Transverse colon (tissue), 4 donors: ENCODE results near the gene SMARCD1. TPM values are rescaled to one million over a fixed set of nuclear protein-coding genes. Genes with fewer than 3 reads are reported as not detected.

ENCODE experiments used
- DNase-seq: peaks from one replicate; pipeline ENCODE4 v3.0.0-alpha.2; 2019
- H3K27ac ChIP-seq, 4 donors: fragments of 200-600 bp; sonication (generic); 2 replicates each; pipeline ENCODE4 v1.5.1; 2016 to 2018; ENCODE audit warnings: inconsistent platforms in 4 of 4
- H3K27me3 ChIP-seq: fragments of 200-600 bp; sonication (generic); 2 replicates; pipeline ENCODE4 v1.5.1; 2017; ENCODE audit warnings: inconsistent platforms
- H3K36me3 ChIP-seq, 4 donors: fragments of 200-600 bp; sonication (generic); 2 replicates each; pipeline ENCODE4 v1.5.1; 2017 to 2019; ENCODE audit warnings: inconsistent platforms in 4 of 4
- H3K4me1 ChIP-seq, 4 donors: fragments of 200-600 bp; sonication (generic); 2 replicates each; pipeline ENCODE4 v1.5.1; 2017 to 2020; ENCODE audit warnings: inconsistent platforms in 4 of 4
- H3K4me3 ChIP-seq, 4 donors: fragments of 200-600 bp; sonication (generic); 1 replicate in 1 of 4; 2 replicates in 3 of 4; pipeline versions ENCODE4 v1.5.1 to v1.6.1; 2017 to 2019; ENCODE audit warnings: inconsistent platforms in 4 of 4
- H3K9me3 ChIP-seq, 2 donors: fragments of 200-600 bp; sonication (generic); 2 replicates each; pipeline ENCODE4 v1.5.1; 2017 to 2019; ENCODE audit warnings: inconsistent platforms in 2 of 2
- CTCF ChIP-seq, 5 experiments: fragments of 200-600 bp in 3 of 5; fragments of 450-650 bp in 2 of 5; sonication (generic) in 3 of 5; IDR thresholded peaks; 1 replicate in 2 of 5; 2 replicates in 3 of 5; pipeline ENCODE4 v1.5.1; 2016 to 2017; ENCODE audit warnings: antibody characterized with exemption in 5 of 5, inconsistent platforms in 3 of 5, mild to moderate bottlenecking in 2 of 5, moderate library complexity in 1 of 5
- EP300 ChIP-seq: sonication (generic); formaldehyde crosslinking; IDR thresholded peaks from one replicate; pipeline ENCODE4 v1.6.1; 2017; ENCODE audit warnings: antibody characterized with exemption, low read depth
- POLR2A ChIP-seq: fragments of 450-650 bp; IDR thresholded peaks from one replicate; pipeline ENCODE4 v1.6.1; 2016; ENCODE audit warnings: antibody characterized with exemption, mild to moderate bottlenecking, moderate library complexity
- POLR2AphosphoS5 ChIP-seq, 3 donors: sonication (generic); formaldehyde crosslinking; IDR thresholded peaks; one replicate each; pipeline ENCODE4 v1.6.1; 2016; ENCODE audit warnings: antibody characterized with exemption in 3 of 3
- WGBS, 2 donors: methylation state at CpG; one replicate each; pipeline ENCODE4 v1.1.5; 2018; ENCODE audit warnings: low coverage in 1 of 2; 5-methylcytosine and 5-hydroxymethylcytosine counted together
- in situ Hi-C, 4 donors: fragments of 200-750 bp; cut with MboI; loops; one replicate each; pipeline versions ENCODE4 v1.15.0 to v1.15.1; 2017; ENCODE audit warnings: low sequenced_read_pairs in 3 of 4, low pct_ligation_motif_present in 1 of 4, low pct_unique_long_range_greater_than_20kb in 1 of 4
- intact Hi-C: fragments of 100-400 bp; cut with DNase I; formaldehyde crosslinking; loops from one replicate; pipeline ENCODE4 v1.15.1; 2023; ENCODE audit warnings: low total_unique reads
- total RNA-seq, 4 donors: library from RNA; depleted of rRNA; stranded (reverse); fragments of >200 nt; gene quantifications; one replicate each; pipeline ENCODE4 v1.1.0, GENCODE V29; 2016

The SMARCD1 gene
- total RNA-seq, 4 donors from 2014 or later, result 23.7 to 52.4 (median 40.4) TPM

- WGBS, 2 donors, result 3 to 11% methylated on average over 6 to 8 of the region's 8 CpGs
- H3K4me3 ChIP-seq, result peak overlapping the region; percentile 88 to 98 (median 92)
- H3K9me3 ChIP-seq, result no peaks in the 10 kb centered on the region
- TF ChIP-seq CTCF (IDR thresholded peaks at IDR 0.05) (no peak), EP300 (no peak), POLR2A (no peak), POLR2AphosphoS5 (IDR thresholded peaks at IDR 0.05) (no peak)
- no peaks in the 10 kb centered on the region for H3K27me3 ChIP-seq
- peaks cover 0 to 31% (median 10%) of the 10 kb centered on the region in 4 donors for H3K4me1 ChIP-seq
- in situ Hi-C loops, result loop anchor here in 3 of 4 donors (25.0 kb wide), 2 partner anchors 102 to 227 kb away; no protein-coding TSS in a partner anchor
- no peak for DNase-seq
- intact Hi-C loops, result loop anchor here (10.0 kb wide), 1 partner anchor 1271 kb away; the partner anchor contains the start of gene CACNB3
- H3K36me3 ChIP-seq, result peaks cover 0 to 18% (median 6%) of the 10 kb centered on the region in 4 donors
- peak overlapping the region; percentile 95 to 99 (median 97) for H3K27ac ChIP-seq
Observed at GRCh38 chr12:50085615-50086072, 502 bp downstream of the SMARCD1 start.

- Histone ChIP-seq H3K4me1 (peaks cover 0 to 31% (median 10%) of the 10 kb centered on the region in 4 donors), H3K27me3 (no peaks in the 10 kb centered on the region), H3K36me3 (peaks cover 0 to 21% (median 8%) of the 10 kb centered on the region in 4 donors), H3K9me3 (no peaks in the 10 kb centered on the region), H3K27ac (peak overlapping the region; percentile 95 to 99 (median 97)), H3K4me3 (peak overlapping the region in 1 of 4 donors; percentile 90)
- 73% methylated on average over 5 of the region's 5 CpGs; no CpG with 5 or more reads in 1 of the 2 donors for WGBS, 2 donors
- intact Hi-C loops, result loop anchor here (10.0 kb wide), 1 partner anchor 1271 kb away; the partner anchor contains the start of gene CACNB3
- TF ChIP-seq POLR2A, result no peak
- TF ChIP-seq CTCF (IDR thresholded peaks at IDR 0.05), result no peak
- TF ChIP-seq POLR2AphosphoS5 (IDR thresholded peaks at IDR 0.05), result no peak
- no peak for TF ChIP-seq EP300
- in situ Hi-C loops, result loop anchor here in 3 of 4 donors (25.0 kb wide), 2 partner anchors 101 to 226 kb away; no protein-coding TSS in a partner anchor
- no peak for DNase-seq
Observed at GRCh38 chr12:50086148-50086547, 1.0 kb downstream of the SMARCD1 start.

GRCh38 chr12:50087151-50087550 lies 2.0 kb downstream of the SMARCD1 start:
- peaks cover 0 to 29% (median 12%) of the 10 kb centered on the region in 4 donors for H3K36me3 ChIP-seq
- 84% methylated on average over 9 of the region's 9 CpGs; no CpG with 5 or more reads in 1 of the 2 donors for WGBS, 2 donors
- in situ Hi-C loops, result loop anchor here in 3 of 4 donors (25.0 kb wide), 2 partner anchors 100 to 225 kb away; no protein-coding TSS in a partner anchor

More at GRCh38 chr12:50087151-50087550, 2.0 kb downstream of the SMARCD1 start:
- Histone ChIP-seq H3K27ac (no peak overlapping the region), H3K4me3 (no peak overlapping the region), H3K27me3 (no peaks in the 10 kb centered on the region), H3K9me3 (no peaks in the 10 kb centered on the region), H3K4me1 (peaks cover 0 to 26% (median 10%) of the 10 kb centered on the region in 4 donors)
- no peak for TF ChIP-seq POLR2AphosphoS5 (IDR thresholded peaks at IDR 0.05)
- TF ChIP-seq POLR2A, result no peak
- TF ChIP-seq CTCF (IDR thresholded peaks at IDR 0.05), result no peak
- no peak for TF ChIP-seq EP300
- intact Hi-C loops, result loop anchor here (10.0 kb wide), 1 partner anchor 1272 kb away; the partner anchor contains the start of gene CACNB3
- no peak for DNase-seq
